Measurements from ENCODE around the gene EBF3.

EBF3 gene

DNA sequence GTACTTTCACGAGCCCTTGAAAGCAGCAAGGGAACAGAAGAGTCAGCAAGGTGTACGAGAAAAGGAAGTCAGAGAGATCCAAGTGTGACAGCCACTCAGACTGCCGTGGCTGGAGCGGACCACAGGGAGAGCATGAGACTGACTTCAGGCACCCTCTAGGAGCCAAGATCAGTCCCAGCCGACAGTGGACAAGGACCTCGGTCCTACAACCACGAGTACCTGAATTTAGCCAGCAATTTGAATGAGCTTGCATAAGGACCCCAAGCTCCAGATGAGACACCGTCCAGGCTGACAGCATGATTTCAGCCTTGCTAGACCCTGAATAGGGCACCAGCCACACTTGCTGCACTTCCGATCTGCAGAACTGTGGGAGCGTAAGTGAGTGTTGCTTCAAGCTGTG lies 13.7 kb upstream of the EBF3 start:
- Histone ChIP-seq H3K9ac (ENCODE audit: low read depth, low read length, poor library complexity) (no peak overlapping the region), H2BK15ac (ENCODE audit: low read length) (no peak overlapping the region), H4K91ac (ENCODE audit: low read depth, low read length, poor library complexity) (no peak overlapping the region), H3K4me3 (ENCODE audit: low read length in 2 of 2) (no peak overlapping the region), H4K8ac (ENCODE audit: low read depth, low read length) (no peak overlapping the region), H3K36me3 (replicated peaks in 1 of 2; ENCODE audit: control insufficient read depth in 2 of 2, insufficient read depth in 2 of 2, low read length in 2 of 2) (no peaks in the 10 kb centered on the region), H2BK120ac (ENCODE audit: low read depth, low read length) (no peak overlapping the region), H3K14ac (ENCODE audit: low read length) (no peak overlapping the region), H3K27me3 (ENCODE audit: control insufficient read depth in 3 of 3, insufficient read depth in 3 of 3, low read depth in 1 of 3, low read length in 3 of 3) (peaks cover 6 to 47% (median 15%) of the 10 kb centered on the region in 3 experiments), H3K18ac (ENCODE audit: low read length) (no peak overlapping the region), H2BK5ac (ENCODE audit: low read length) (no peak overlapping the region), H3K9me3 (replicated peaks in 1 of 2; ENCODE audit: control insufficient read depth in 2 of 2, insufficient read depth in 1 of 2, low read depth in 1 of 2, low read length in 2 of 2) (peaks cover 0 to 2% of the 10 kb centered on the region in 2 donors), H2BK12ac (ENCODE audit: low read length) (no peak overlapping the region), H3K4me1 (ENCODE audit: control insufficient read depth in 2 of 2, insufficient read depth in 1 of 2, low read depth in 1 of 2, low read length in 2 of 2) (no peaks in the 10 kb centered on the region), H3K27ac (replicated peaks; ENCODE audit: low read length) (no peak overlapping the region), H3K79me1 (ENCODE audit: low read depth, low read length) (peaks cover 2% of the 10 kb centered on the region), H3K23ac (ENCODE audit: low read depth, low read length, poor library complexity) (no peak overlapping the region), H2AK5ac (ENCODE audit: low read depth, low read length) (no peak overlapping the region), H2AFZ (ENCODE audit: low read length) (no peak overlapping the region), H3K4ac (ENCODE audit: low read length) (no peak overlapping the region), H3K4me2 (ENCODE audit: insufficient read depth, low read length, poor library complexity, severe bottlenecking) (no peak overlapping the region)
- no peak for DNase-seq (ENCODE audit: low spot score)
- no CpG with 5 or more reads among the region's 10 CpGs for WGBS, 2 donors (ENCODE audit: extremely low coverage in 2 of 2, insufficient read length in 2 of 2, insufficient replicate concordance in 1 of 2)

DNA sequence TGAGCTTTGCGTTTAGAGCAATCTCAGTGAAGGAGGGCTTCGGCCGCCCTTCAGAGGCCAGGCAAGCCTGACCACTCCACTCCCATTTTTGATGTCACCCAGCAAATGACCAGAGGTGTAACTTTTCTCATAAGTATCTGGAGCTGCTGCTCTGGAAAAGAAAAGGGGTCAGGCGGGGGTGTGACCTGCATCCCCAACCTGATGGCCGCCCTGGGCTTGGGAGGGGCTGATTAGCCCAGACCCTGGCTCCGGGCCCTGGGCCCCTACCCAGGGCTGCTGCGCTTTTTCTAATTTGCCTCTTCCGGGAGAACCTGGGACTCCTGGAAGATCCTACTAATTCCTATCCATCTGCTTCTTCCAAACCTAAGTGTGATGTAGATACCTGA lies 9.6 kb upstream of the EBF3 start:
- Histone ChIP-seq H3K4me3 (ENCODE audit: low read length in 2 of 2) (no peak overlapping the region), H3K4me1 (ENCODE audit: control insufficient read depth in 2 of 2, insufficient read depth in 1 of 2, low read depth in 1 of 2, low read length in 2 of 2) (peaks cover 0 to 9% of the 10 kb centered on the region in 2 donors), H3K27ac (replicated peaks; ENCODE audit: low read length) (no peak overlapping the region), H3K18ac (ENCODE audit: low read length) (no peak overlapping the region), H2BK120ac (ENCODE audit: low read depth, low read length) (no peak overlapping the region), H2BK5ac (ENCODE audit: low read length) (no peak overlapping the region), H3K23ac (ENCODE audit: low read depth, low read length, poor library complexity) (no peak overlapping the region), H3K4me2 (ENCODE audit: insufficient read depth, low read length, poor library complexity, severe bottlenecking) (no peak overlapping the region), H2AK5ac (ENCODE audit: low read depth, low read length) (no peak overlapping the region), H2BK15ac (ENCODE audit: low read length) (no peak overlapping the region), H3K27me3 (ENCODE audit: control insufficient read depth in 3 of 3, insufficient read depth in 3 of 3, low read depth in 1 of 3, low read length in 3 of 3) (peaks cover 28 to 85% (median 54%) of the 10 kb centered on the region in 3 experiments), H3K79me1 (ENCODE audit: low read depth, low read length) (no peaks in the 10 kb centered on the region), H2BK12ac (ENCODE audit: low read length) (no peak overlapping the region), H3K36me3 (replicated peaks in 1 of 2; ENCODE audit: control insufficient read depth in 2 of 2, insufficient read depth in 2 of 2, low read length in 2 of 2) (no peaks in the 10 kb centered on the region), H2AFZ (ENCODE audit: low read length) (no peak overlapping the region), H3K9ac (ENCODE audit: low read depth, low read length, poor library complexity) (no peak overlapping the region), H3K9me3 (replicated peaks in 1 of 2; ENCODE audit: control insufficient read depth in 2 of 2, insufficient read depth in 1 of 2, low read depth in 1 of 2, low read length in 2 of 2) (peaks cover 0 to 2% of the 10 kb centered on the region in 2 donors), H4K91ac (ENCODE audit: low read depth, low read length, poor library complexity) (no peak overlapping the region), H3K4ac (ENCODE audit: low read length) (no peak overlapping the region), H3K14ac (ENCODE audit: low read length) (no peak overlapping the region), H4K8ac (ENCODE audit: low read depth, low read length) (no peak overlapping the region)
- DNase-seq (ENCODE audit: low spot score): no peak
- WGBS, 2 donors (ENCODE audit: extremely low coverage in 2 of 2, insufficient read length in 2 of 2, insufficient replicate concordance in 1 of 2): no CpG with 5 or more reads among the region's 8 CpGs

- no peak overlapping the region for H3K9ac ChIP-seq (ENCODE audit: low read depth, low read length, poor library complexity)
- no peak overlapping the region for H2BK12ac ChIP-seq (ENCODE audit: low read length)
- H4K8ac ChIP-seq (ENCODE audit: low read depth, low read length): no peak overlapping the region
- peak overlapping the region in 1 of 2 donors; percentile 72 for H3K4me3 ChIP-seq (ENCODE audit: low read length in 2 of 2)
- peak overlapping the region; percentile 88 for H2AK5ac ChIP-seq (ENCODE audit: low read depth, low read length)
- peak overlapping the region; percentile 66 for H3K18ac ChIP-seq (ENCODE audit: low read length)
- peaks cover 34 to 89% (median 59%) of the 10 kb centered on the region in 3 experiments for H3K27me3 ChIP-seq (ENCODE audit: control insufficient read depth in 3 of 3, insufficient read depth in 3 of 3, low read depth in 1 of 3, low read length in 3 of 3)
- no peak overlapping the region for H2BK120ac ChIP-seq (ENCODE audit: low read depth, low read length)
- no peak overlapping the region for H3K4ac ChIP-seq (ENCODE audit: low read length)
- no peaks in the 10 kb centered on the region for H3K36me3 ChIP-seq (replicated peaks in 1 of 2; ENCODE audit: control insufficient read depth in 2 of 2, insufficient read depth in 2 of 2, low read length in 2 of 2)
- no peak overlapping the region for H2AFZ ChIP-seq (ENCODE audit: low read length)
- H2BK5ac ChIP-seq (ENCODE audit: low read length): no peak overlapping the region
- H4K91ac ChIP-seq (ENCODE audit: low read depth, low read length, poor library complexity): no peak overlapping the region
- no peak overlapping the region for H3K27ac ChIP-seq (replicated peaks; ENCODE audit: low read length)
- H3K14ac ChIP-seq (ENCODE audit: low read length): no peak overlapping the region
- H3K9me3 ChIP-seq (replicated peaks in 1 of 2; ENCODE audit: control insufficient read depth in 2 of 2, insufficient read depth in 1 of 2, low read depth in 1 of 2, low read length in 2 of 2): peaks cover 0 to 2% of the 10 kb centered on the region in 2 donors
- no peak overlapping the region for H2BK15ac ChIP-seq (ENCODE audit: low read length)
- peak overlapping the region; percentile 49 for H3K4me2 ChIP-seq (ENCODE audit: insufficient read depth, low read length, poor library complexity, severe bottlenecking)
- no CpG with 5 or more reads among the region's 59 CpGs for WGBS, 2 donors (ENCODE audit: extremely low coverage in 2 of 2, insufficient read length in 2 of 2, insufficient replicate concordance in 1 of 2)
- no peak overlapping the region for H3K23ac ChIP-seq (ENCODE audit: low read depth, low read length, poor library complexity)
- H3K4me1 ChIP-seq (ENCODE audit: control insufficient read depth in 2 of 2, insufficient read depth in 1 of 2, low read depth in 1 of 2, low read length in 2 of 2): peaks cover 0 to 13% of the 10 kb centered on the region in 2 donors
- no peaks in the 10 kb centered on the region for H3K79me1 ChIP-seq (ENCODE audit: low read depth, low read length)
- DNase-seq (ENCODE audit: low spot score): no peak
Observed at GRCh38 chr10:129972966-129973673, 9.0 kb upstream of the EBF3 start.

- H3K23ac ChIP-seq (ENCODE audit: low read depth, low read length, poor library complexity): no peak overlapping the region
- no peak overlapping the region for H2BK15ac ChIP-seq (ENCODE audit: low read length)
- no peak overlapping the region for H4K91ac ChIP-seq (ENCODE audit: low read depth, low read length, poor library complexity)
- peak; percentile 20 for DNase-seq (ENCODE audit: low spot score)
- no peaks in the 10 kb centered on the region for H3K79me1 ChIP-seq (ENCODE audit: low read depth, low read length)
- no peaks in the 10 kb centered on the region for H3K36me3 ChIP-seq (replicated peaks in 1 of 2; ENCODE audit: control insufficient read depth in 2 of 2, insufficient read depth in 2 of 2, low read length in 2 of 2)
- no peak overlapping the region for H2AK5ac ChIP-seq (ENCODE audit: low read depth, low read length)
- no CpG with 5 or more reads among the region's 84 CpGs for WGBS, 2 donors (ENCODE audit: extremely low coverage in 2 of 2, insufficient read length in 2 of 2, insufficient replicate concordance in 1 of 2)
- peaks cover 41 to 90% (median 67%) of the 10 kb centered on the region in 3 experiments for H3K27me3 ChIP-seq (ENCODE audit: control insufficient read depth in 3 of 3, insufficient read depth in 3 of 3, low read depth in 1 of 3, low read length in 3 of 3)
- H3K4me3 ChIP-seq (ENCODE audit: low read length in 2 of 2): peak overlapping the region in 1 of 2 donors; percentile 72
- H2BK120ac ChIP-seq (ENCODE audit: low read depth, low read length): no peak overlapping the region
- no peak overlapping the region for H3K4ac ChIP-seq (ENCODE audit: low read length)
- peaks cover 2 to 16% of the 10 kb centered on the region in 2 donors for H3K4me1 ChIP-seq (ENCODE audit: control insufficient read depth in 2 of 2, insufficient read depth in 1 of 2, low read depth in 1 of 2, low read length in 2 of 2)
- H3K27ac ChIP-seq (replicated peaks; ENCODE audit: low read length): no peak overlapping the region
- no peak overlapping the region for H3K14ac ChIP-seq (ENCODE audit: low read length)
- H3K4me2 ChIP-seq (ENCODE audit: insufficient read depth, low read length, poor library complexity, severe bottlenecking): peak overlapping the region; percentile 49
- H2BK12ac ChIP-seq (ENCODE audit: low read length): peak overlapping the region; percentile 31
- no peak overlapping the region for H2BK5ac ChIP-seq (ENCODE audit: low read length)
- peak overlapping the region; percentile 23 for H2AFZ ChIP-seq (ENCODE audit: low read length)
- H3K9ac ChIP-seq (ENCODE audit: low read depth, low read length, poor library complexity): no peak overlapping the region
- peaks cover 0 to 2% of the 10 kb centered on the region in 2 donors for H3K9me3 ChIP-seq (replicated peaks in 1 of 2; ENCODE audit: control insufficient read depth in 2 of 2, insufficient read depth in 1 of 2, low read depth in 1 of 2, low read length in 2 of 2)
- H4K8ac ChIP-seq (ENCODE audit: low read depth, low read length): no peak overlapping the region
- H3K18ac ChIP-seq (ENCODE audit: low read length): peak overlapping the region; percentile 66
Observed at GRCh38 chr10:129972145-129972965, 8.3 kb upstream of the EBF3 start.

All from neuronal stem cell (in vitro differentiated cells).